ENCODE measurements around the gene HADHA.

GRCh38 chr2:26164231-26164630 is 80.2 kb downstream of the HADHA start:
- no peak for TF ChIP-seq CTCF (IDR thresholded peaks at IDR 0.05 in 4 of 5, conservative IDR thresholded peaks at IDR 0.05 in 1 of 5)
- no peak for TF ChIP-seq POLR2A (IDR thresholded peaks at IDR 0.05)

Measured in gastrocnemius medialis (tissue), 4 donors.